ENCODE measurements around the gene DAAM2.

Gene DAAM2

DNA sequence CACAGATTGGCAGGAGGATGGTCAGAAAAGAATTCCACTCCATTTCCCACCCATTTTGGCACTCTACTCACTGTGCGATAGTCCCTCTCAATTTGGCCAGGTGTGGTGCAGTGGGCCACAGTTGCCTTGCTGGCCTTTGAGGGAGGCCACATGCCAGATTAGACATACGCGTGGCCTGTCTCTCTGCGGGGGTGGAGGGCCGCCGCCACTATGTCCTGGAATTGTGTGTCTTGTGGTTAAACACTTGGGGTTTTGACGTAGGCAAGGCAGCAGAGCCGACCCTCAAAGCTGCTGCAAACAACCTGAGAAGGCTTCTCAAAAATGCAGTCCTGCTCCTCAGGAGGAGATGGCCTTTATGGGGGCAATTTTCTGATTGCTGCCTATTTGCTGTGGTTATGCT is 4.9 kb upstream of the DAAM2 start:
- no peak for DNase-seq (ENCODE audit: low read depth)

DNA sequence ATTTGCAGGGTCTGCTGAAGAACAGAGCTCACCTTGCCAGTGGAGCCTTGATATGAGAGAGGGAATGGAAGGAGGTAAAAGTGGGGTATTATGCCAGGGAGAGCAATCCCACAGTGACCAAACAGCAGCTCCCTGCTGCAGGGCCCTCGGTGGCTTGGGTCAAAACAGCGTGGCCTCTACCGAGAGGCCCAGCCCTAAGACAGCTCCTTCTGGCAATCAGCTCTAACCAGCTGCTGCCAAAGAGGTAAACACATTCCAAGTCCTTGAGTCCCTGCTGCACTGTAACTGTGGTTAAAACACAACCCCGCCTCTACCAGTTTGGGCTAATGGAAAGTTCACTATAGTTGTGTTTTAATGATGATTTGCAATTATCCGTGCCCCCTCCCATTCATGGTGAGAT is 1.4 kb upstream of the DAAM2 start:
- no peak for DNase-seq (ENCODE audit: low read depth)

DNA sequence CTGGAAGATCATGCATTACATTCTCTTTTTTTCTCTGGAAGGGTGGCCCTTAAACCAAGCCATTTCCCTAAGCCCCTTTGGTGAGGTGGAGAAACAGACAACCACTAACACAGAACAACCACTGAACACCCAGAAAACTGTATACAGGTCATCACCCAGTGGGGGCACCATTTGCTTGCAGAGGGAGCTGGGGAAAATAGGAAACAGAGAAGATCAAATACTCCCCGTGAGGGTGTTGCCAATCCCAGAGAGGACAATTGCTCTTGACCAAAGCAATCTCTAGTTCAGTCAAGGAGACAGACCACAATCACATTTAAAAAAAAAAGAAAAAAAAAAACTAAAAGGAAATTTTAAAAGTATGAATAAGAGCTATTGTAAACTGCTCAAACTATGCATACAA is 865 bp upstream of the DAAM2 start:
- no peak for DNase-seq (ENCODE audit: low read depth)

DNA sequence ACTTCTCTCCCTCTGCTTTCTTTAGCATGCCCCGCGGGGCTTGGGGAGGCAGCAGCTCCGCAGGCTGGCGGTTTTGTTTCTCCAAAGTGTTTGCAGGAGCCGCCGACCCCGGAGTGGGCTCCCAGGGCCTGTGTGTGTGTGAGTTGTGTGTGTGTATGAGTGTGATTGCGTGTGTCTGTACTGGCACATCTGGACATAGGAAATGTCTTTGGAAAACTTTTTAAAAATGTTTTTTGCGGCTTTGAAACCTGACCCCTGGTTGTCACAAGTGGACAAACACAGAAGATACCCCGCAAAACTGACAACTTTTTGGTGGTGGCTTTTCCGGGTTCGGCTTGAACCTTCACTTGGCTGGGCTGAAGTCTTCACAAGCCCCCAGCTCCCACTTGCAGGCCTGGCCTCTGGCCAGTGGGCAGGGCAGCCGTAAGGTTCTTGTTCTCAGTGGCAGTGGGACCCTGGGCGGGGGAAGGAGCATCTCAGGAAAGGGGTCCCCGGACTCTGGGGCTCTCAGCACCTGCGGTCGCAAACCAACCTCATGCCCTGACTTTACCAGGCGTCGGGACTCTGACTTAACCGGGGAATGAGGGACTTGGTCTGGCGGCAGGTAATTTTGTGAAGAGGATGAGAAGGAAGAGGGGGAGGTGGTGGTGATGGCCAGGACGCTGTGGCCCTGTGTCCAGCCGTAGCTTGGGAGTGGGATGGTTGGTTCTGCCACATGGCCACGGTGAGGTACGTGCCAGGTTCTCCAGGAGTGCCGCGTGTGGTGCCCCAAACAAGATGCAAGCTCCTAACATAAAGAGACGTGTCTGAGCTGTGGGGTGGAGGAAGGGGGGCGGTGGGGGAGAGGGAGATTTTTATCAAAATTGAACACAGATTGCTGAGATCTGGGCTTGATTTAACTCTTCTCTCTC is 619 bp downstream of the DAAM2 start:
- no peak for DNase-seq (ENCODE audit: low read depth)

DNA sequence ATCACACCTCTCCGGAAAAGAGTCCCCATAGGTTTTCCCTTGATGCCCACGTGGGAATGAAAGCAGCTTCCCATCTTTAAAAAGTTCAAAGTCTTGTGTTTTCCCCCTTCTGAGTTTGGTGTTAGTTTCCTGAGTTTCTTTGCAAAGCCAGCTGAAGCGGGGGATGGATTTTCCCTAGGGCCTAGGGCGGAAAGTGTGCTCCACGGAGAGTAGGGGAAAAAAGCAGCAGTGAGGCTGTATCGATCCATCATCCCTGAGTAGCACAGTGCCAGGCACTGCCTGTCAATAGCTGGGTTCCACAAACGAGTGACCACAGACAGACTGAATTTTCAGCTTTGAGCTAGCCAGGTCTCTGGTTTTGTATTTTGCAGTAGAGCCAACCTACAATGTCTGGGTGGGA is 1.3 kb downstream of the DAAM2 start:
- DNase-seq (ENCODE audit: low read depth), result no peak

DNA sequence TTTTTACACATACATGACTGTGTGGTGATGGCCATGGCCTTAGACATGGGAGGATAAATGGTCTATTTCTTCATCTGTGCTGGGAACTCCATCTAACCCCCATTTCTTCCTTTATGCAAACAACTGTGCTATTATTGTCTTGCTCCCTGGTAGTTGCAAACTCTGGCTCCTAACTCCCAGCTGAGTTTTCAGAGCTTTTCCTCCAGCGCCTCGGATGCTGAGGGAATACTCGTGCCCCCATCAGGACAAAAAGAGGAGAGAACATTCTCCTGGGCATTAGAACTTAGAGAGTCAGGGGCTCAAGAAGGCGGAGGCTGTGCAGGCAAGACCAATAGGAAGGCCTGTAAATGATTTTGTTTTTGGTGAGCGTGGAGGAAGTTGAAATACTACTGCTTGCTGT is 2.1 kb downstream of the DAAM2 start:
- DNase-seq (ENCODE audit: low read depth), result no peak

DNA sequence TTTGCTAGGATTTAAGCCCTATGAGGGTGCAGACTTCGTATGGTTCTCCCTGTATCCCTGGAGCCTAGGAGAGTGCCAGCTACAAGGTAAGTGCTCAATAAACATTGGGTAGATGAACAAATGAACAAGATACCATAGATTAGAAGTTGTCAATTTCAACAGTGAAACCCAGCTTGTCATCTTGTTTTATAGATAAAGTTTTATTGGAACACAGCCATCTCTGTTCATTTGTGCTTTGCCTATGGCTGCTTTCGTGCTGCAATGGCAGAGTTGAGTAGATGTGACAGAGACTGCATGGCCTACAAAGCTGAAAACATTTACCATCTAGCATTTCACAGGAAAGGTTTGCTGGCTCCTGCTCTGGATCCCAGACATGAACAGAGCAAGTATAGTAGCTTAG is 5.6 kb downstream of the DAAM2 start:
- no peak for DNase-seq (ENCODE audit: low read depth)

DNA sequence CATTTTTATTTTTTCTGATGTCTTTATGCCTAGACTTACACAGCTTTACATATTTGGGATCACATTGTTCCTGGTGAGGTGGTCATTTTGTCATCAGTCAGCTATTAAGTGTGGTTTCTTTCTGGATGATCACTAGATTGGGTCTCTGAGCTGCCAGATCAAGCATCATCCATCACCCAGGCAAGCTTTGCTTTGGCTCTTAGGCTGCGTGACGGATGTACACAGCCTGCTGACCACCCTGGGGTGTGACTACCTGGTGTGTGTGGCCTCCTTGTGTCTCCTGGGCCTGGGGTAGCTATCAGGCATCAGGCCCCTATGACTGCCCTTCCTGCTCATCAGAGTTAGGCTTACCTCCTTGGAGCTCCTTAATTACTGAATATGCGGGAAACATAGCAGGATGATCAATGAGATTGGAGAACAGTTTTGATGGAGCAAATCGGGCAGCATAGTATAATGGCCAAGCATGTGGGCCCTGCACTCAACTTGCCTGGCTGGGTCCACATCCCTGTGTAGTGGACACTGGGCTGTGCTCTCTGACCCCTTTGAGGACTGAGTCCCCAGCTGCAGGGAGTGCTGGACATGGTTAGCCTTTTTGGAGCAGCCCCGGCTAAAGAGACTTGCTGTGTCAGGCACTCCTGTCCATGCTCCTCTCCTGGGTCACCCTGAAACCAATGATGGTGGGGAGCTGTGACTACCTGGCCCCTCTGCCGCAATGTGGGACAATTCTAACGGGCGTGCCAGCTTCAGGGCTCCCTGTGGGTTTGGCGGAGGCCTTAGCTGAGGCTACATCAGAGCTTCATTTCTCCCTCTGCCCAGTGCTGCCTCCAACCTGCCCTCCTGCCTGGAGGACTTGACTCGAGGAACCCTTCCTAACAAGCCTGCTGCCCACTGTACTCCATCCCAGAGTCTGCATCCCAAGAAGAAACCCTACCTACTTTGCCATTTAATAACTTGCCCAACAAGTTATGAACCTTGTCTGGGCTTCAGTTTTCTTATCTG is 8.2 kb downstream of the DAAM2 start:
- no peak for DNase-seq (ENCODE audit: low read depth)

DNA sequence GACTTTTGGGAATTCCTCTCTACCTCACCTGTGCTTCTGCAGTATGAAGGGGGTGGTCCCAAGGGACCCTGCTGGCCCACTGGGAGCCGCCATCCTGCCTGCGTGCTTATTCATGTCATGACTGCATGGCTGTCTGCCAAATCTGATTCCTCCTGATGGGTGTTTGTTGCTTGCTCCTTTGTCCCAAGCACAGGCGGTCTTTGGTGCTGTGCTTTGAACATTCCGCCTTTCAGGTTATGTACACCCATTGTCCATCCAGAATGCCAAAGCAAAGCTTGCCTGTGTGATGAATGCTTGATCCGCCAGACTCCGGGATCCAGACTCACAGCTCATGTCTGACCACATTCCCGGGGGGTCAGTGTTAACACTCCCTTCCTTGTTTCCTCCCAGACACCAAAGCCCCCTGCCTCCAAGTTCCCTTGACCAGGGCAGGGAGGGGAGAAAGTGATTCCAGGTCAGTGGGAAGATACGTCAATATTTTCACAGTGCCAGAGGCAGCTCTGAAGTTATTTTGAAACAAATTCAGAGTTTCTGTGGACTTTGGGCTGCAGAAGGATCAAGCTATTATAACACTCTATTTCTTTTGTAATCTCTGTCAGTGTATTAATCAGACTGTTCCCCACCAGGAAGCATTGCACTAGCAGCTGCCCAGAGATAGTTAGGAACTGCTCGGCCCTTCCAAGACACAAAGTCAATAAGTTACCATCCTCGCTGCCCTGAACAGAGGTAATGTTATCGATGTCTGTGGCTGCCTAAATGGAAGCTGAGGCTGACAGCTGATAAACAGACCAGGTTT is 9.5 kb downstream of the DAAM2 start:
- DNase-seq (ENCODE audit: low read depth), result no peak

DNA sequence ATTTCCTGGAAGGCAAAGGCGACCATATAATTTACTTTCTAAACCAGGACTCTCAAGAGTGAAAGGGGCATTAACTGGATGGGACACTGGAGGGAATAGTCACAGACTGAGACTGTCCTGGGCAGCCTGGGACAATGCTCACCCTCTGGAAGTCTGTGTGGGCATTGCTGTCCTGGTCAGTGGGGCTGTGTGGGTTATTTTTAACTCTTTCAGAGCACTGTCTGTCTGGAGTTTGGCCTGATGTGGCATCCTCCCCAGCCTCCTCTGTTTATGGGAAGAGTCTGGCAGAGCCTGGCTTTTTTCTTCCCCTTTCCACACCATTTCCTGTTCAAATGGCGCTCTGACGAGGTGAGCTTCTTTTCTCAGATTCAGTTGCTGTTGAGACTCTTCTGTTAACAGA is 11.7 kb downstream of the DAAM2 start:
- DNase-seq (ENCODE audit: low read depth), result no peak

DNA sequence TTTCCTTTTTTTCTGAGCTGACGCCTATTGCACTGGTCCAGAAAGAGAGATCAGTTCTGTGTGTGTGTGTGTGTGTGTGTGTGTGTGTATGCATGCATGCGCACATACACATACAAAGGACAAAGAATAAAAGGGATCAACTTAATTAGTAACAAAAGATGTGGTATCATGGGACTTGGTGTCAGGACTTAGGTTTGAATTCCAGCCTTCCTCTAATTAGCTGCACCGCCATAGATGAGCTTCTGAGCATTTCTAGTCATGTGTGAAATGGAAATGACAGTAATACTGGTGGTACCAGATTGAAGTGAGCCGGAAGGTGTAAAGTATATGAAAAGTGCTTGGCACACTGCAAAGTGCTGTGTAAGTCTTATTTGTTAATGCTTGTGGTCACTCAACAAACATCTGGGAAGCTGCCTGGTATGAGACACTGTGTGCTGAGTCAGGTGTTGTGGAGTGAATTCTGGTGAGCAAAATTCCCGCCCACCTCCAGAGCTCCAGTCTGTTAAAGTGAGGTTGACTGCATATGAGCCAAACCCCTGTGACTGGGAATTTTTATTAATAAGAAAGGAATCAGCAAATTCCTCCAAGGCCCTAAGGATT is 12.4 kb downstream of the DAAM2 start:
- no peak for DNase-seq (ENCODE audit: low read depth)

DNA sequence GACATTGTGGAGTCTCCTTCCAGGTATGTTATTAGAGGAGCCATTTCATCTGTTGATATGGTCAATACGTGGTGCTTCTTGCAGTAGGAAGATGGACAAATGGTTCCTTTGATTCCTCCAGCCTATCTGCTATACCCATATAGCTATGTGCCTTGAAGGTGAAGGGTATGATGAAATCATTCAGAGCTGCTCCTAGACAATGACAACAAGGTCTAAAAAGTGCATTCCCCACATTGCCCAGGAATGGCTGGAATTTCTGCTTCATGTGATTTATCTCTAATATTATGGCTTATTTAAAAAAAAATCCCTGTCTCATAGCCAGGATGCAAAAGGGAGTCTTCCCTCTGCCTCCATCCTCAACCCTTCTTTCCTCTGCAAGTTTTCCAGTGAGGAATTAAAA is 14.1 kb downstream of the DAAM2 start:
- DNase-seq (ENCODE audit: low read depth), result no peak

DNA sequence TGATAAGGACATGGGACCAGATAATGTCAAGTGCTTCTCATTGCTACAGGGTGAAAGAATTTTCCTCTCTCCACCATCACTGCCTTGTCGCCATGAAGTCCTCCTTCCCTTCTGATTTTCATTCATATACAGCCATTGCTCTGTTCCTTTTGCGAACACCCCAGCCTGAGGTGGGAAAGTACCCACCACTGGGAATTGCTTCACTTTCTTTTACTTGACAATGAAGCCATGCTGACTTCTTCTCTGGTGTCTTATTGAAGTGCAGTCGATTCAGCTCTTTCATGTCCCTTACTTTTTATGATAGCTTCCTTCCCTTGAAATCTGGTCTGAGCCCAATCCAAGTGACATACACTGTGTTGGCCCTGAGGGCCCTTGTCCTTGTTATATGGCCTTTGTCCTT is 16.2 kb downstream of the DAAM2 start:
- no peak for DNase-seq (ENCODE audit: low read depth)

DNA sequence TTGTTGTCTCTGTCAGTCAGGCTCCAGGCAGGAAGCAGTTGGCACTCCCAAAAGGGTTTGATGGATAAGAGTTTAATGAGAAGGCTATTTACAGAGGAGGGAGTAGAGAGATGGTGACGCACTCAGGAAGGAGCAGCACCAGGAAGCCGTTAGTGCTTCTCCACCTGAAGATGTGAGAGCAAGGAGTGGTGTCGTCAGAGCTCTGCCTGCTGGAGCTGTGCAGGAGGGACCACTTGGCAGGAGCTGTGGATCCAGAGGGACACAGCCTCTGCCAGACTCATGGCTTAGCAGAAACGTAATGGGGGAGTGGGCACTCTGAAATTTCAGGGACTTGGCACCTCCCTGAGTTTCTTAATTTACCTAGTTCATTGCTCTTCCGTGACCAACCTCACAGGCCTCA is 16.8 kb downstream of the DAAM2 start:
- no peak for DNase-seq (ENCODE audit: low read depth)

DNA sequence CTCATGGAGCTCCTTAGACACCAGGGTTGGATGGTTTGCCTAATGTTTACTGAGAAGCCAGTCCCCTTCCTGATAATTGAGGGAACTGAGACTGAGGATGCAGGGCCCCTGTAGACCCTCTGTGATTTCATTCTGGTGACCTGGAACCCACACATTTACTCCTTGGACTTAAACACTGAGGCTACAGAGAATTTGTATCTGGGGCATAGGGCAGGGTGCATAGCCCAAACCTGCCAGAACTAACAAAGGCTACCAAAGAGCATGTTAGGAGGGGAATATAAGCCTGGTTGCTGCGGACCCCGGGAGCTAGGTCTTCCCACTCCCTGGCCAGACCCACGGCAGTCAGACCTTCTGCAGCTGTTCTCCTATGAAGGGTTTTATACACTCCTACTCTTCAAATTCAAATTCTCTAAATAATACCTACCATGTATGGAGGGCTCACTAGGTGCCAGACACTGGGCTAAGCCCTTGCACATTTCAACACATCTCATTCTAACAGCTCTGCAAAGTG is 19.7 kb downstream of the DAAM2 start:
- no peak for DNase-seq (ENCODE audit: low read depth)

DNA sequence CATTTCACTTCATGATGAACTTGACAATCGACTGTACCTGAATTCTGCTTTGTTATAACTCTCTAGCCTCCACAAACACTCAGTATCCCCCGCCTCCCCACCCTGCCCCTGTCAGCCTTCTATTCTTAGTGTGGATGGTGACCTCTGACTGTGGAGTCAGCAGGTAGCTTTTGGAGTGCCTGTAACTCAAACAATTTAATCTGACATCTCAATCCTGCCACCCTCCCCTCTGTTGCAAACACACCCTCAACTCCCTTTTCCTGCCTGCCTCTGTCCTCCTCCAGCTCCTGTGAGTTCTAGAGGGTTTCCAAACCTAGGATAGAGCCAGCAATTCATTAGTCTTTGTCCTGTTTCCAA is 20.3 kb downstream of the DAAM2 start:
- DNase-seq (ENCODE audit: low read depth), result no peak

DNA sequence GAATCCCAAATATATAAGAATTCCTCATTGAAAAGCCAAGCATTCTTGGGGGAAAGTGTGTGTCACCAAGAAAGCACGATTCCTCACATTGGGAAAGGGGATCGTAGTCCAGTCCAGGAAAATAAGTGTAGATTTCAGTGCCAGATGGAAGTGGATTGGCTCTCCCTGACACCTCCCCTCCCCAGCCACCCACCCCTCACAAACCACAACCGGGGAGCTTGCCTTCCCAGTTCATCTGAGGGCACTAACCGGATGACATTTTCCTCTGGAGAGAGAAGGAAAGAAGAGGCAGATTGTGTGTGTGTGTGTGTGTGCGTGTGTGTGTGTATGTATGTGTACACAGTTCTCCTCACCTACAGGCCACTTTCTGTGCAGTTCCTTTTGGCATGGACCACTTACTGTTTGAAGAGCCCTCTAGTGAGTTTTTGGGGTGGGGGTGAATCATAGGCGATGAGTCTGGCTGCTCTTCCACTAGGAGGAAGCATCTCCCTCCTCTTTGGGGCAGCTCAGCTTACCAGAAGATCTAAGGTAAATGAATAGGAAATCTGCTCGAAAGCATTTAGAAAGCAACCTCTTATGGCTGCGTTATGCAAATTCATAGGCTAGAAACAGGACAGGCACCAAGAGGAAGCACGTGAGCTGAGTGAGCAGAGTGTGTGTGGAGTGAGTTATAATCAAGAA is 20.8 kb downstream of the DAAM2 start:
- DNase-seq (ENCODE audit: low read depth), result no peak

DNA sequence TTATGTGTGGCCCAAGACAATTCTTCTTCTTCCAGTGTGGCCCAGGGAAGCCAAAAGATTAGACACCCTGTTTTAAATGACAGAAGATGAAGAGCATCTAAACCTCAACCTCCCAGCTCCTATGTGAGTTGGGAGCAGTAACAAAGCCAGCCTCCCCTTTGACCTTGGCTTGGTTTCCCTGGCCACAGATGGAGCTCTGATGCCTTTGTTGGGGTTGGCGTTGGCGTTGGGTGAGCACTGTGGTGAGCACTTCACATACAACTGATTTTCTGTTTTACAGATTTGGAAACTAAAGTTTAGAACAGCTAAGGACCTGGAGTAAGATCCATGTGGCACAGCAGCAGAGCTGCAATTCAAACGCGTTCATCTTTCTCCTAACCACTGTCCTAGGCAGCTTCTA is 22.1 kb downstream of the DAAM2 start:
- DNase-seq (ENCODE audit: low read depth), result no peak

DNA sequence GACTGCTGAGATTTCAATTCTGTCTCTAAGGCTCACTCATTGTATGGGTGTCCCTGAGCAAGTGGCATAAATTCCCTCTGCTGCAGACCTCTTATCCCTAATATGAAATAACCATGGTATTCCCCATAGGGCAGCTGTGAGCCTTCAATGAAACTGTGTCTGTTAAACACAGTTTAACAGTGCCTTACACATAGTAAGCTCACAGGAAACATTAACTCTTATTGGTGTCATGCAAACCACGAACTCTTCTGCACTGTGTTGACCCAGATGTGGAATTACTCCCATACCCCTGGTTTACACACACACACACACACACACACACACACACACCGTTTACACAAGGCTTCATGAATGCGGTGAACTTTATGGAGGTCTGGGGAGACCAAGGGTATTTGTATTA is 23.2 kb downstream of the DAAM2 start:
- DNase-seq (ENCODE audit: low read depth), result no peak

DNA sequence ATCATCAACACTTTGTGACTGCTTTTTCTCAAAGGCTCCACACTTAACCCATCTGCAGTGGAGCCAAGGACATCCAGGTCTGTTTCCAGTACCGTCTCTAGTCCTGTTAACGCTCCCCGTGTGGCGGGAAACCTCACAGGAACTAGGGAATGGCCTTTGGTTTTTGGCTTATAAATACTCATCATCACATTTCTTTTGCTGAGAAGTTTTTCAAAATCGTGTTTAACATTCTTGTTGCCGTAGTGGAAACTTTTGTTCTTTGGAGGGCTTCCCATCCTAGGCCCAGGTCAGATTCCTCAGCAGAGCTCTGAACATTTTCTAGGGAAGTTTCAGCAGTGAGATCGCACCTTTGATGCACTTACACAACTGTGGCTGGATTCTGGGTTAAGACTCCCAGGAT is 24.6 kb downstream of the DAAM2 start:
- DNase-seq (ENCODE audit: low read depth), result no peak

DNA sequence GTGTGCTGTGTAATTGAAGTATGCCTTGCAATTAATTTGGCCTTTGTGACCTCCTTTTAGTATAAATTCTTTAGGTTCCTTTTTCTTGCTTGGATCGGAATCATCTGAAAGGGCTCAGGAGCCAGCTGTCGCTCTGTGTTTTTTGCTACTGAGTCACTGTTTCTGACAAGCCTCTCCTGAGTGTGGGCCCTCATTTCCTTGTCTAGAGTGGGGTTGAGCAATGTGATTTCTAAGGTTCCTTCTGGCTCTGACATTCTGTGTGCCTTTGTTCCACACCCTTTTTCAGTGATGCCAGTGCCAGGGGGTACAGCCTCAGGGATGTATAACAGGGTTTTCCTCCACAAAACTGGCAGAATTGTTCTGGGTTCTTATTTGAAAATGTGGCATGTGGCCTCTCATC is 26.5 kb downstream of the DAAM2 start:
- DNase-seq (ENCODE audit: low read depth), result no peak
